GM10266 (cell line): Measurements from ENCODE around the gene SSBP2.

ENCODE experiments used
- DNase-seq: peaks from one replicate; pipeline ENCODE4 v3.0.0; 2012; ENCODE audit errors: extremely low spot score
- CTCF ChIP-seq: IDR thresholded peaks from 2 replicates; pipeline ENCODE4 v1.5.1; 2012; ENCODE audit warnings: mild to moderate bottlenecking, low read depth; ENCODE audit not compliant: control insufficient read depth, insufficient read depth; ENCODE audit errors: missing control alignments

SSBP2 gene

GRCh38 chr5:81428861-81429260, 322.0 kb downstream of the SSBP2 start:
- DNase-seq: no peak

GRCh38 chr5:81428446-81428845, 322.5 kb downstream of the SSBP2 start:
- no peak for DNase-seq
- no peak for TF ChIP-seq CTCF

More at GRCh38 chr5:81428861-81429260, 322.0 kb downstream of the SSBP2 start:
- no peak for TF ChIP-seq CTCF

- DNase-seq: no peak
- no peak for TF ChIP-seq CTCF
Measured at GRCh38 chr5:81427566-81427965, 323.3 kb downstream of the SSBP2 start.

- DNase-seq: no peak
Measured at GRCh38 chr5:81426359-81427030, 324.4 kb downstream of the SSBP2 start.

GRCh38 chr5:81425569-81425968, 325.3 kb downstream of the SSBP2 start:
- peak; percentile 41 for DNase-seq
- peak; percentile 35 for TF ChIP-seq CTCF

More at GRCh38 chr5:81426359-81427030, 324.4 kb downstream of the SSBP2 start:
- no peak for TF ChIP-seq CTCF

- no peak for DNase-seq
- no peak for TF ChIP-seq CTCF
Measured at GRCh38 chr5:81424728-81425127, 326.2 kb downstream of the SSBP2 start.

- no peak for TF ChIP-seq CTCF
- no peak for DNase-seq
Measured at GRCh38 chr5:81422671-81423070, 328.2 kb downstream of the SSBP2 start.
